Measurements from ENCODE around the gene NFKB1.

Gene NFKB1

GRCh38 chr4:102632241-102633065 is 131.3 kb downstream of the NFKB1 start:
- no peak for DNase-seq

DNA sequence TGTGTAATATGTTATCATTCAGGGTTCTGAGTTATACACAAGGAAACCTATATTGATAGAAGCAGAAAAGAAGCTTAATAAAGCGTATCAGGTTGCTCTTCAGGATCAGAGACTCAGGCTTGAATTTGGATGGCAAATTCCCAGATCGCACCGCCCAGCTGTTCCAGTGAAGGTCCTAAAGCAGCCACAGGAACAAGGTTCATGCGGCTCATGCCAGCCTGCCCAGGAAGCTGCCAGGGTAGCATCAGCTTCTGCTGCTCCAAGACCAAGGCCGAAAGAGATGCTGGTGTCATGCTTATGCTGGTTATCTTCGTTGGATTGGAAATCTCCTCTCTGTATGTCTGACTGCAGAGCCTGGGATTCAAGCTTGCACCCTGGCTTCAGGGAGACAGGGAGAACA is 131.9 kb downstream of the NFKB1 start:
- DNase-seq: no peak

GRCh38 chr4:102637391-102637790 is 136.2 kb downstream of the NFKB1 start:
- no peak for DNase-seq

DNA sequence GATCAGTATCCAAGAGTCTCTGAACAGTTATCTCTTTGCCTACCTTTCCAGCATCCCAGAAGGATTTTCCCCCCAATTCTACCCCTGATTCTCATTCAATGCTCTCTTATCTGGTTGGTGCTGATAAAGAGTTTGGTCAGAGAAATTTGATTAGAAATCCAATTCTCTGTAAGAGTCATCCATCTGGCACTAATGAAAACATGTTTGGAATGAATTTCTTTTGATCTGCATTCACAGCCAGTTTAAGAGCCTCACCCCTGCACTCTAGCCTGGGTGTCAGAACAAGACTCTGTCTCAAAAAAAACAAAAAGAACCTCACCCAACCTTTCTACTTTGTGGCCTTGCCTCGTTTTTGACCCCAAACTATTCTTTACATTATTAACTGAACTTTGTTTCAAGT is 137.5 kb downstream of the NFKB1 start:
- no peak for DNase-seq

GRCh38 chr4:102639598-102639997 is 138.4 kb downstream of the NFKB1 start:
- no peak for DNase-seq

GRCh38 chr4:102640669-102641068 is 139.5 kb downstream of the NFKB1 start:
- DNase-seq: no peak

GRCh38 chr4:102641793-102642192 is 140.6 kb downstream of the NFKB1 start:
- DNase-seq: no peak

GRCh38 chr4:102642631-102643298 is 141.6 kb downstream of the NFKB1 start:
- DNase-seq: no peak

DNA sequence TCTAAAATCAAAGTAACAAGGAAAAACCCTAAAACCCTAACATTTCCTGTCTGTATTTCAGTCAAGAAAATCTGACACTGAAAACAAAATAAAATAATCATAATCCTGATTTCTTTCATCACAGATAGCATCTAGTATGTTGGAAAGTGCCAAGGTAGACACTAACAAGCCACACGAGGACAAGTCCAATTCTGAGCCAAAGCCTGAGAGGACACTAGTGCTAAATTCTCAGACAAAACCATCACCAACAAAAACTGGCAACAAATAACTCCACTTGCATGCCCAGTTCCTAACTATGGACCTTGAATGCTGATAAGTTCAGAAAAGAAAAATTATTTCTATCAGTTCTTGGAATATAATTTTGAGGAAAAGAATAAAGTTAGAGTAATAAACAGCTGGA is 146.0 kb downstream of the NFKB1 start:
- DNase-seq: no peak

DNA sequence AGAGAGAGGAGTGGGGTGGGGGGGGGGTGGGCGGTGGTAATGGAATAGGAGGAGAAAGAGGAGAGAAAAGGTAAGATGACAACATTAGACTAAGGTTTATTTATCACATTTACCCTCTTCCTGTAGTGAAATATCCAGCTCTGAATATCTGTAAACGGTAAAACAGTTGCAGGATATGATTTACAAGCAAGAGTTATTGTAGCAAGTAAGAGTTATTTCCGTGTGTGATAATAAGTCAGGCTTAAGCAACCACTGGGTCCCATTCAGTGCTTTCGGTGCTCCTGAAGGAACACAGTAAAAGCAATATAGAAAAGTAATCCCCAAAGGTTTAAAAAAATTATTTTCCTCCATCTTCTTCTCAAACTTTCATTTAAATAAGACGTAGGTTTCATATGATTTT is 156.0 kb downstream of the NFKB1 start:
- no peak for DNase-seq

GRCh38 chr4:102663073-102663472 is 161.9 kb downstream of the NFKB1 start:
- DNase-seq: no peak

- no peak for DNase-seq
These were observed 164.4 kb downstream of the NFKB1 start for GRCh38 chr4:102665527-102665926.

Data from stimulated activated CD4-positive, alpha-beta T cell treated with anti-CD3 and anti-CD28 coated beads, Interleukin-2, amount 100 ng/mL, for 24 hours (primary cell).